Endothelial cell of umbilical vein (primary cell): ENCODE data around the gene CXCR4.

Experiments
- EZH2 ChIP-seq: IDR thresholded peaks from 2 replicates; pipeline ENCODE4 v1.6.1; 2012; ENCODE audit warnings: borderline replicate concordance, low read depth, mild to moderate bottlenecking, moderate library complexity, low read length, inconsistent platforms; ENCODE audit not compliant: severe bottlenecking
- MAX ChIP-seq: IDR thresholded peaks from 2 replicates; pipeline ENCODE4 v1.6.1; 2011; ENCODE audit not compliant: insufficient read depth, insufficient read length
- POLR2A ChIP-seq: IDR thresholded peaks from 2 replicates; pipeline ENCODE4 v1.6.1; 2012; ENCODE audit warnings: low read depth, mild to moderate bottlenecking, control low read depth, low read length
- POLR2AphosphoS5 ChIP-seq: IDR thresholded peaks from 2 replicates; pipeline ENCODE4 v1.6.1; 2012; ENCODE audit warnings: low read depth, mild to moderate bottlenecking, control low read depth, low read length, moderate library complexity; ENCODE audit not compliant: insufficient read depth
- TF ChIP-seq, protein P1 (sequence below), 2 donors: IDR thresholded peaks; 1 replicate in 1 of 2; 2 replicates in 1 of 2; pipeline ENCODE4 v1.5.1; 2011; ENCODE audit warnings: low read length in 2 of 2, mild to moderate bottlenecking in 2 of 2, moderate library complexity in 2 of 2, control low read depth in 1 of 2, inconsistent platforms in 1 of 2, low read depth in 1 of 2; ENCODE audit not compliant: insufficient read depth in 1 of 2; ENCODE audit errors: extremely low read depth in 1 of 2

DNA sequence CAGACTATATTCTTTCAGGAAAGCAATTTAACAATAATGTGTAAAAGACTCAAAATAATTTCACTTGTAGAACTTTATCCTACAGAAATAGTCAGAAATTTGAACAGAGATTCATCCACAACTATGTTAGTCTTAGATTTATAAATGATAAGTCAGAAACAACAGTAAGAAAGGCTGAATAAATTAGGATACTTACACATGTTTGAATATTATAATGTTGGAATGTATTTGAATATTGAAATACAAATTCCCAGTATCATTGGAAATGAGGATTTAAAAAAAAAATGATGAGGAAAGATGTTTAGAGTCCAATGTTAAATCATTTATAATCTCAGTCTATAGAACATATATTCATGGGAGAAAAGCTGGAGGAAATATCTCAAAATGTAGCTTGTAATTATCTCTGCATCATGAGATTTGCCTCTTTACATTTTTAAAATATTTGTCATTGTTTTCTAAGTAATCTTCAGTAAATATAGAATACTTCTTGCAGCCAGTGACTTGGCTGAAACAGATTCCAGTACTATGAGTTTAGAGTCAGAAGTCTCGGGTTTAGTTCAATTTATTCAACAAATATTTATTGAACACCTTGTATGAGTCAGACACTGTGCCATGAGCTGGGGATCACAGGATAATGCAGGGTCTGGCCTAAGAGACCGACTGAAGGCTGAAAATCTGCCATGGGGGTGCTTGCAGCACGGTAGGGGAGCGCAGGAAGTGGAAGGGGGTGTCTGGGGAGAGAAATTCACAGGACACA lies 32.3 kb downstream of the CXCR4 start:
- TF ChIP-seq, protein P1, sequence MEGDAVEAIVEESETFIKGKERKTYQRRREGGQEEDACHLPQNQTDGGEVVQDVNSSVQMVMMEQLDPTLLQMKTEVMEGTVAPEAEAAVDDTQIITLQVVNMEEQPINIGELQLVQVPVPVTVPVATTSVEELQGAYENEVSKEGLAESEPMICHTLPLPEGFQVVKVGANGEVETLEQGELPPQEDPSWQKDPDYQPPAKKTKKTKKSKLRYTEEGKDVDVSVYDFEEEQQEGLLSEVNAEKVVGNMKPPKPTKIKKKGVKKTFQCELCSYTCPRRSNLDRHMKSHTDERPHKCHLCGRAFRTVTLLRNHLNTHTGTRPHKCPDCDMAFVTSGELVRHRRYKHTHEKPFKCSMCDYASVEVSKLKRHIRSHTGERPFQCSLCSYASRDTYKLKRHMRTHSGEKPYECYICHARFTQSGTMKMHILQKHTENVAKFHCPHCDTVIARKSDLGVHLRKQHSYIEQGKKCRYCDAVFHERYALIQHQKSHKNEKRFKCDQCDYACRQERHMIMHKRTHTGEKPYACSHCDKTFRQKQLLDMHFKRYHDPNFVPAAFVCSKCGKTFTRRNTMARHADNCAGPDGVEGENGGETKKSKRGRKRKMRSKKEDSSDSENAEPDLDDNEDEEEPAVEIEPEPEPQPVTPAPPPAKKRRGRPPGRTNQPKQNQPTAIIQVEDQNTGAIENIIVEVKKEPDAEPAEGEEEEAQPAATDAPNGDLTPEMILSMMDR (IDR thresholded peaks at IDR 0.05; ENCODE audit: extremely low read depth in 1 of 2, insufficient read depth in 1 of 2, low read depth in 1 of 2, low read length in 2 of 2), result no peak
- TF ChIP-seq POLR2A (no peak), EZH2 (no peak), POLR2AphosphoS5 (no peak), MAX (no peak)
